Neural cell (in vitro differentiated cells): ENCODE measurements around the gene GLCE. TPM values are rescaled to one million over a fixed set of nuclear protein-coding genes. Genes with fewer than 3 reads are reported as not detected.

ENCODE experiments used
- H2AFZ ChIP-seq: fragments of 200-600, 300-800 bp; sonication (generic), shearing (Covaris generic); 2 replicates; pipeline ENCODE4 v1.6.0; 2014; ENCODE audit warnings: low read depth, mild to moderate bottlenecking, antibody characterized with exemption, low read length, moderate library complexity
- H3F3A ChIP-seq: fragments of 200-600 bp; shearing (Covaris generic); 2 replicates; pipeline ENCODE4 v1.6.1; 2016; ENCODE audit warnings: mild to moderate bottlenecking, moderate library complexity, mixed read lengths, antibody characterized with exemption, low read length; ENCODE audit not compliant: insufficient read depth, poor library complexity, severe bottlenecking
- H3K27ac ChIP-seq: fragments of 200-600, 300-800 bp; sonication (generic), shearing (Covaris generic); 2 replicates; pipeline ENCODE4 v1.5.1; 2014; ENCODE audit warnings: mild to moderate bottlenecking, low read length, moderate library complexity
- H3K27me3 ChIP-seq: fragments of 300-800, 200-600 bp; sonication (generic), shearing (Covaris generic); 2 replicates; pipeline ENCODE4 v1.6.0; 2014; ENCODE audit warnings: mild to moderate bottlenecking, low read depth, low read length, moderate library complexity; ENCODE audit not compliant: insufficient read depth
- H3K36me3 ChIP-seq: fragments of 300-800, 200-600 bp; sonication (generic), shearing (Covaris generic); 2 replicates; pipeline ENCODE4 v1.5.1; 2014; ENCODE audit warnings: mild to moderate bottlenecking, antibody characterized with exemption, low read length, moderate library complexity; ENCODE audit not compliant: insufficient read depth
- H3K4me2 ChIP-seq: fragments of 300-800, 200-600 bp; sonication (generic), shearing (Covaris generic); 2 replicates; pipeline ENCODE4 v1.6.0; 2014; ENCODE audit warnings: mild to moderate bottlenecking, low read length
- H3K4me3 ChIP-seq: fragments of 300-800, 200-600 bp; sonication (generic), shearing (Covaris generic); 2 replicates; pipeline ENCODE4 v1.5.1; 2014; ENCODE audit warnings: mild to moderate bottlenecking, low read length, moderate library complexity
- H3K79me2 ChIP-seq: fragments of 200-600 bp; shearing (Covaris generic); replicated peaks from 2 replicates; pipeline ENCODE4 v1.6.0; 2014; ENCODE audit warnings: mild to moderate bottlenecking, low read length, moderate library complexity; ENCODE audit not compliant: insufficient read depth
- H3K9ac ChIP-seq: fragments of 300-800, 200-600 bp; sonication (generic), shearing (Covaris generic); 2 replicates; pipeline ENCODE4 v1.6.1; 2016; ENCODE audit warnings: mild to moderate bottlenecking, low read length, mixed read lengths
- H3K9me2 ChIP-seq: fragments of 200-600 bp; shearing (Covaris generic); 2 replicates; pipeline ENCODE4 v1.6.1; 2016; ENCODE audit warnings: mild to moderate bottlenecking, low read length, mixed read lengths; ENCODE audit not compliant: insufficient read depth
- H3K9me3 ChIP-seq: fragments of 200-600, 300-800 bp; sonication (generic), shearing (Covaris generic); 2 replicates; pipeline ENCODE4 v1.6.1; 2016; ENCODE audit warnings: mild to moderate bottlenecking, mixed run types, low read length, moderate library complexity, mixed read lengths
- H4K20me1 ChIP-seq: fragments of 200-600 bp; shearing (Covaris generic); 2 replicates; pipeline ENCODE4 v1.6.1; 2016; ENCODE audit warnings: mild to moderate bottlenecking, mixed run types; ENCODE audit not compliant: insufficient read depth
- CTCF ChIP-seq: fragments of 450-650 bp; IDR thresholded peaks from 2 replicates; pipeline ENCODE4 v1.5.1; 2014; ENCODE audit warnings: antibody characterized with exemption, mild to moderate bottlenecking, moderate library complexity; ENCODE audit not compliant: poor library complexity, severe bottlenecking
- EP300 ChIP-seq: fragments of 450-650 bp; conservative IDR thresholded peaks from 2 replicates; pipeline ENCODE4 v1.6.1; 2014; ENCODE audit warnings: antibody characterized with exemption, mild to moderate bottlenecking, moderate library complexity; ENCODE audit not compliant: poor library complexity, severe bottlenecking
- EZH2 ChIP-seq: fragments of 200-600, 300-800 bp; shearing (Covaris generic), sonication (generic); IDR thresholded peaks from 2 replicates; pipeline ENCODE4 v1.6.1; 2014; ENCODE audit warnings: antibody characterized with exemption, low read length, borderline replicate concordance, mild to moderate bottlenecking; ENCODE audit not compliant: insufficient read depth, poor library complexity, severe bottlenecking
- MXI1 ChIP-seq: fragments of 450-650 bp; conservative IDR thresholded peaks from 2 replicates; pipeline ENCODE4 v1.6.1; 2014; ENCODE audit warnings: antibody characterized with exemption, mild to moderate bottlenecking; ENCODE audit not compliant: poor library complexity, severe bottlenecking
- POLR2AphosphoS5 ChIP-seq: IDR thresholded peaks from 2 replicates; pipeline ENCODE4 v1.6.1; 2012
- RAD21 ChIP-seq: fragments of 450-650 bp; conservative IDR thresholded peaks from 2 replicates; pipeline ENCODE4 v1.6.1; 2014; ENCODE audit warnings: antibody characterized with exemption, mild to moderate bottlenecking, moderate library complexity
- REST ChIP-seq: IDR thresholded peaks from 2 replicates; pipeline ENCODE4 v1.6.1; 2012; ENCODE audit warnings: borderline replicate concordance
- SMC3 ChIP-seq: fragments of 450-650 bp; conservative IDR thresholded peaks from 2 replicates; pipeline ENCODE4 v1.6.1; 2014; ENCODE audit warnings: antibody characterized with exemption, mild to moderate bottlenecking, moderate library complexity; ENCODE audit not compliant: poor library complexity
- TAF1 ChIP-seq: IDR thresholded peaks from 2 replicates; pipeline ENCODE4 v1.6.1; 2012; ENCODE audit warnings: low read depth
- polyA plus RNA-seq: library from polyadenylated mRNA; depleted of rRNA; stranded (reverse); fragments of >200 nt; gene quantifications from 2 replicates; pipeline ENCODE4 v1.2.3, GENCODE V29; 2014

Gene GLCE
- polyA plus RNA-seq, 1 donor from 2014 or later, result 31.5 TPM

DNA sequence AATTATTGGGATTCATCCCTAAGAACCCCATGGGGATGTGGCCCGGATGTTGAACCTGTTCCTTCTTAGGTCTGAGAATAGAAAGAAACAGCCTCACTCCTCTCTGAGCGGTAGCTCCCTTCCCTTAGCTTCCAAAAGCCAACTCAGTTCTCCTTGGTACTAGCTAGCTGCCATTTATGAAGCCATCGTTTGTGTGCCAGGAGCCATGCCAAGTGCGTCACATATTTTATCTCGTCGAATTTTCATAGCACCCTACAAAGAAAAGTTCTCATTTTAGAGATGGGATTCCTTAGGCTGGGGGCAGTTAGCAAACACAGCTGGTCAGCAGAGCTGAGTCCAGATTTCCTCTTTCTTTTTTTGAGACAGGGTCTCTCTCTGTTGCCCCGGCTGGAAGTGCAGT, 45.4 kb upstream of the GLCE start:
- Histone ChIP-seq H3F3A (no peaks in the 10 kb centered on the region), H3K4me3 (no peak overlapping the region), H3K27ac (no peak overlapping the region), H3K9me2 (no peaks in the 10 kb centered on the region), H3K9ac (no peak overlapping the region), H3K36me3 (no peaks in the 10 kb centered on the region), H3K27me3 (peaks cover 2% of the 10 kb centered on the region), H2AFZ (no peak overlapping the region), H4K20me1 (no peaks in the 10 kb centered on the region), H3K4me2 (no peak overlapping the region), H3K79me2 (no peaks in the 10 kb centered on the region), H3K9me3 (no peaks in the 10 kb centered on the region)
- TF ChIP-seq CTCF (no peak), EP300 (no peak), SMC3 (no peak), POLR2AphosphoS5 (no peak), EZH2 (no peak), RAD21 (no peak), MXI1 (no peak), TAF1 (no peak), REST (no peak)

- H3K27me3 ChIP-seq, result peaks cover 2% of the 10 kb centered on the region
- H3K27ac ChIP-seq, result no peak overlapping the region
- no peak for TF ChIP-seq MXI1
- no peak for TF ChIP-seq CTCF
- TF ChIP-seq EP300, result no peak
- TF ChIP-seq TAF1, result no peak
- no peak for TF ChIP-seq EZH2
- TF ChIP-seq SMC3, result no peak
- H2AFZ ChIP-seq, result no peak overlapping the region
- no peaks in the 10 kb centered on the region for H3K79me2 ChIP-seq
- no peaks in the 10 kb centered on the region for H3K36me3 ChIP-seq
- no peaks in the 10 kb centered on the region for H4K20me1 ChIP-seq
- no peaks in the 10 kb centered on the region for H3F3A ChIP-seq
- H3K4me3 ChIP-seq, result no peak overlapping the region
- no peak overlapping the region for H3K4me2 ChIP-seq
- no peak overlapping the region for H3K9ac ChIP-seq
- H3K9me2 ChIP-seq, result no peaks in the 10 kb centered on the region
- H3K9me3 ChIP-seq, result no peaks in the 10 kb centered on the region
Measured at GRCh38 chr15:69116391-69116790, 44.0 kb upstream of the GLCE start.
